Trophoblast cell (in vitro differentiated cells and primary cell): ENCODE results near the gene SPIRE1.

Experiments used
- DNase-seq, 2 donors: peaks; one replicate each; pipeline ENCODE4 v3.0.0-alpha.2; 2016
- H2AFZ ChIP-seq: 2 replicates; pipeline ENCODE4 v1.6.1; 2013; ENCODE audit warnings: low read length, moderate library complexity, mild to moderate bottlenecking; ENCODE audit not compliant: insufficient read depth, poor library complexity
- H2AK5ac ChIP-seq: 2 replicates; pipeline ENCODE4 v1.6.1; 2013; ENCODE audit warnings: mild to moderate bottlenecking, low read length
- H2BK120ac ChIP-seq: 2 replicates; pipeline ENCODE4 v1.6.1; 2013; ENCODE audit warnings: low read length, mild to moderate bottlenecking, moderate library complexity; ENCODE audit not compliant: insufficient read depth, poor library complexity
- H2BK12ac ChIP-seq: 2 replicates; pipeline ENCODE4 v1.6.1; 2013; ENCODE audit warnings: mild to moderate bottlenecking, low read length, moderate library complexity
- H2BK5ac ChIP-seq: 2 replicates; pipeline ENCODE4 v1.6.1; 2013; ENCODE audit warnings: low read length, low read depth, moderate library complexity, mild to moderate bottlenecking; ENCODE audit not compliant: poor library complexity
- H3K14ac ChIP-seq: 2 replicates; pipeline ENCODE4 v1.6.1; 2013; ENCODE audit warnings: mild to moderate bottlenecking, low read length
- H3K18ac ChIP-seq: 2 replicates; pipeline ENCODE4 v1.6.1; 2013; ENCODE audit warnings: mild to moderate bottlenecking, low read length
- H3K23ac ChIP-seq: 2 replicates; pipeline ENCODE4 v1.6.1; 2013; ENCODE audit warnings: low read length
- H3K27ac ChIP-seq: 2 replicates; pipeline ENCODE4 v1.5.1; 2013; ENCODE audit warnings: low read depth, mild to moderate bottlenecking, inconsistent platforms, low read length, moderate library complexity
- H3K27me3 ChIP-seq: 2 replicates; pipeline ENCODE4 v1.6.1; 2013; ENCODE audit warnings: inconsistent platforms, mild to moderate bottlenecking, low read length, moderate library complexity; ENCODE audit not compliant: insufficient read depth
- H3K36me3 ChIP-seq, 2 experiments: 1 replicate in 1 of 2; 2 replicates in 1 of 2; pipeline ENCODE4 v1.6.1; 2013; ENCODE audit warnings: low read length in 2 of 2, mild to moderate bottlenecking in 2 of 2, moderate library complexity in 1 of 2; ENCODE audit not compliant: insufficient read depth in 2 of 2, control insufficient read depth in 1 of 2
- H3K4ac ChIP-seq: 2 replicates; pipeline ENCODE4 v1.6.1; 2013; ENCODE audit warnings: low read depth, mild to moderate bottlenecking, low read length, moderate library complexity
- H3K4me1 ChIP-seq, 2 experiments: 1 replicate in 1 of 2; 2 replicates in 1 of 2; pipeline ENCODE4 v1.6.1; 2013; ENCODE audit warnings: low read length in 2 of 2, mild to moderate bottlenecking in 2 of 2, moderate library complexity in 1 of 2; ENCODE audit not compliant: insufficient read depth in 2 of 2, control insufficient read depth in 1 of 2
- H3K4me2 ChIP-seq: 2 replicates; pipeline ENCODE4 v1.6.1; 2013; ENCODE audit warnings: inconsistent platforms, mild to moderate bottlenecking, low read length, moderate library complexity
- H3K4me3 ChIP-seq: 2 replicates; pipeline ENCODE4 v1.5.1; 2013; ENCODE audit warnings: mild to moderate bottlenecking, low read depth, low read length, inconsistent platforms
- H3K79me1 ChIP-seq: one replicate; pipeline ENCODE4 v1.6.1; 2013; ENCODE audit warnings: low read length
- H3K79me2 ChIP-seq: 2 replicates; pipeline ENCODE4 v1.6.1; 2013; ENCODE audit warnings: low read length, mild to moderate bottlenecking; ENCODE audit not compliant: control insufficient read depth, insufficient read depth, poor library complexity
- H3K9ac ChIP-seq: 2 replicates; pipeline ENCODE4 v1.6.1; 2013; ENCODE audit warnings: mild to moderate bottlenecking, low read length
- H3K9me3 ChIP-seq: 2 replicates; pipeline ENCODE4 v1.6.1; 2013; ENCODE audit warnings: low read depth, mild to moderate bottlenecking, control low read depth, inconsistent platforms, low read length; ENCODE audit not compliant: insufficient read depth
- H4K12ac ChIP-seq: 2 replicates; pipeline ENCODE4 v1.6.1; 2013; ENCODE audit warnings: low read depth, mild to moderate bottlenecking, low read length, moderate library complexity
- H4K8ac ChIP-seq: 2 replicates; pipeline ENCODE4 v1.6.1; 2013; ENCODE audit warnings: low read depth, mild to moderate bottlenecking, low read length, moderate library complexity
- H4K91ac ChIP-seq: one replicate; pipeline ENCODE4 v1.6.1; 2013; ENCODE audit warnings: low read depth, mild to moderate bottlenecking, low read length, moderate library complexity
- WGBS: extraction: QIAGEN DNeasy Blood & Tissue Kit; methylation state at CpG from one replicate; pipeline ENCODE4 v1.1.7; 2013; ENCODE audit warnings: missing lambda C conversion rate; ENCODE audit not compliant: insufficient read length, insufficient coverage; ENCODE audit errors: extremely low coverage; 5-methylcytosine and 5-hydroxymethylcytosine counted together

SPIRE1 gene

DNA sequence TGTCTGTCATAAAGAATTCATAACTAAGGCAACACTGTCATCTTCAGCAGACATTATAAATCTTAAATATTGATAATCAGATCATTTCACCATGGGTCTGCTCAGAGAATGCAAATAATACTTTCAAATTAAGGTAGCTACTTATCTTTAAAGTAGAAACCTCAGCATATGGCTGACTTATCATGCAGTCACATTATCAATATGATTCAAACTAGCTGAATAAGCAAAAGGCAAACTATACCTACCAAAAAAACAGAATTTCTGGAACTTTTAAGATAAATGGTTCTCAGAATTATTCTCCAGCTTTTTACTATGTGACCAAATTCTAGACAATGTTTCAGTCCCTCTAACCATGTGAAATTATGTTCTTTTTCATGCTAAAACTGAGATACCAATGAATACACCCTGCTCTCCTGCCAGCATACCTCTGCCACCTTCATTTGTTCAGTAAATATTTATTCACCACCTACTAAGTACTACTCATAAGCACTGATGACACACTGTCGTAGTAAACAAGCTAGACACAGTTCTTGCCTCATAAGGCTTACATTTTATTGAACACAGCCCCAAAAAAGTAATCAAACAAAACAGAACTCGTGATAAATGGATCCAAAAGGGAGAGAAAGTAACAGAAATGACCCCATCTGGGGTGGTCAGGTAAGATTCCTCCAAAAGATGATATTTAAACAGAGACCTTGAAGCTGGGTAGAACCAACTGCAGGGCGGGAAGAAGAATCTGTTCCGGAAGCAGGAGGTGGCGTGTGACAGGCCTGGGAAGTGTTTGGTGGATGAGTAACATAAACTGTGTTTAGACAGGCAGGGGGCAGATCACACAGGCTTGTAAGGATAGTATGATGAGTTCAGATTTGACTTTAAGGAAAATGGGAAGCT lies 17.7 kb downstream of the SPIRE1 start:
- Histone ChIP-seq H3K14ac (no peak overlapping the region), H3K4me3 (no peak overlapping the region), H3K18ac (no peak overlapping the region), H2AK5ac (no peak overlapping the region), H3K36me3 (no peaks in the 10 kb centered on the region), H3K27me3 (no peaks in the 10 kb centered on the region), H4K12ac (no peak overlapping the region), H3K23ac (no peak overlapping the region), H3K4me2 (no peak overlapping the region), H2BK120ac (no peak overlapping the region), H2BK12ac (no peak overlapping the region), H3K9me3 (no peaks in the 10 kb centered on the region), H2BK5ac (no peak overlapping the region), H2AFZ (no peak overlapping the region), H3K27ac (no peak overlapping the region), H4K8ac (no peak overlapping the region), H3K79me1 (no peaks in the 10 kb centered on the region), H4K91ac (no peak overlapping the region), H3K4ac (no peak overlapping the region), H3K4me1 (peaks cover 3% of the 10 kb centered on the region in 2 experiments), H3K9ac (no peak overlapping the region), H3K79me2 (no peaks in the 10 kb centered on the region)
- peak; percentile 14 to 48 for DNase-seq
- WGBS: no CpG with 5 or more reads among the region's 5 CpGs

DNA sequence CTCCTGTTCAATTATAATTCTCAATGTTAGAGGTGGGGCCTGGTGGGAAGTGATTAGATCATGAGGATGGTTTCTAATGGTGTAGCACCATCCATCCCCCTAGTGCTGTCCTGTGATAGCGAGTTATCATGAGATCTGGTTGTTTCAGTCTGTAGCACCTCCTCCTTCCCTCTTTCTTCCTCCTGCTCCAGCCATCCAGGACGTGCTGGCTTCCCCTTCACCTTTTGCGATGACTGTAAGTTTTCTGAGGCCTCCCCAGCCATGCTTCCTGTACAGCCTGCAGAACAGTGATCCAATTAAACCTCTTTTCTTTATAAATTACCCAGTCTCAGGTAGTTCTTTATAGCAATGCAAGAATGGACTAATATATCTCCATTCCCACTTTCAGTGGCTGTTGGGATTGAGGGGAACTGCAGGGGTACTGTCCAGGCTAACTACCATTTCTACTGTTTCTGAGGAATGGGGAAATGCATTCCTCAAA lies 19.2 kb downstream of the SPIRE1 start:
- no peak overlapping the region for H3K4me3 ChIP-seq
- H3K4me2 ChIP-seq: no peak overlapping the region
- H2BK12ac ChIP-seq: no peak overlapping the region
- no peak overlapping the region for H2AK5ac ChIP-seq
- no peak overlapping the region for H4K8ac ChIP-seq
- no peaks in the 10 kb centered on the region for H3K79me2 ChIP-seq
- no CpG with 5 or more reads among the region's 3 CpGs for WGBS
- H3K9ac ChIP-seq: no peak overlapping the region
- peaks cover 3% of the 10 kb centered on the region in 2 experiments for H3K4me1 ChIP-seq
- no peaks in the 10 kb centered on the region for H3K9me3 ChIP-seq
- no peaks in the 10 kb centered on the region for H3K79me1 ChIP-seq
- no peak overlapping the region for H3K27ac ChIP-seq
- no peak overlapping the region for H4K91ac ChIP-seq
- H3K4ac ChIP-seq: no peak overlapping the region
- no peak overlapping the region for H2BK120ac ChIP-seq
- no peak overlapping the region for H3K14ac ChIP-seq
- H3K36me3 ChIP-seq: no peaks in the 10 kb centered on the region
- H3K18ac ChIP-seq: no peak overlapping the region
- no peak overlapping the region for H3K23ac ChIP-seq
- H2BK5ac ChIP-seq: no peak overlapping the region
- DNase-seq: no peak
- H3K27me3 ChIP-seq: no peaks in the 10 kb centered on the region
- H2AFZ ChIP-seq: no peak overlapping the region
- H4K12ac ChIP-seq: no peak overlapping the region

DNA sequence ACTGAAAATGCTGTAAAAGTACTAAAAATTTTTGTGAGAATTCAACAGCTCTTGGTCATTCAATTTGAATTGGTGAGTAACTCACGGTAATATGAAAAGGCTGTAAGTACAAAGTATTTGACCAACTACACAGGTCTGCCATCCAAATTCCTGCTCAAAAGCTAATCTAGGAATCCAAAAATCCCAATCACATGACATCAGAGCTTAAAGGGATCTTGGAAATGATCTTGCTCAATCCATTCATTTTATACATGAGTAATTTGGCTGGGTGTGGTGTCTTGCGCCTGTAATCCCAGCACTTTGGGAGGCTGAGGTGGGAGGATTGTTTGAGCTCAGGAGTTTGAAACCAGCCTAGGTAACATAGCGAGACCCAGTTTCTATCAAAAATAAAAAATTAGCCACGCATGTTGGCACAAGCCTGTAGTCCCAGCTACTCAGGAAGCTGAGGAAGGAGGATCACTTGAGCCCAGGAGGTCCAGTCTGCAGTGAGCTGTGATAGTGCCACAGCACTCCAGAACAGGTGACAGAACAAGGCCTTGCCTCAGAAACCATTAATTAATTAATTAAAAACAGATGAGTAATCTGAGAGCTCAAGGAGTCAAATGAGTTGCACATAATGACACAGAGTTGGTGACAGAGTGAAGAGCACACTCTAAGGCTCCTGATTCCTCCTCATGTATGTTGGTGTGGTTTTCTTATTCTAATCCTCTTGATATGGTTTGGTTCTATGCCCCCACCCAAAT lies 19.8 kb downstream of the SPIRE1 start:
- no CpG with 5 or more reads among the region's 4 CpGs for WGBS
- peaks cover 3% of the 10 kb centered on the region in 2 experiments for H3K4me1 ChIP-seq

DNA sequence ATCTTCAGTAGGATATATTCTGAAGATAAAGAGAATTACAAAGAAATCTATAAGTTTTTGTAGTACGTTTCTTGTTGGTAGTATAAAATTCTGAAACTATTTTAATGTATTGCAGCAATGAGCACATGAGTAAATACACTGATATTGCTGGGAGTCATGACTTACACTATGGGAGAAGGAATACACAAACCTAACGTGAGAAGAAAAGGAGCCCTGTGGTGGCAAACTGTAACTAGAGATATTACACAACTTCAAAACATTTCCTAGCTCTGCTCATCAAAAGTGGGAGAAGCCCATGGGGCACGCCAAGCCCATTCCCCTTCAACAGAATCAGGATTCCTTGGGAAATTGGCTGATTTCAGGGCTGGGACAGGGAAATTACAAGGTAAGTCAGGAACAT lies 20.5 kb downstream of the SPIRE1 start:
- no peak overlapping the region for H2AFZ ChIP-seq
- H2BK5ac ChIP-seq: no peak overlapping the region
- H3K4me3 ChIP-seq: no peak overlapping the region
- H3K27ac ChIP-seq: no peak overlapping the region
- DNase-seq: no peak
- H3K23ac ChIP-seq: no peak overlapping the region
- no peaks in the 10 kb centered on the region for H3K79me1 ChIP-seq
- no CpG with 5 or more reads among the region's 3 CpGs for WGBS
- H3K27me3 ChIP-seq: no peaks in the 10 kb centered on the region
- H3K14ac ChIP-seq: no peak overlapping the region
- no peaks in the 10 kb centered on the region for H3K79me2 ChIP-seq
- peaks cover 3% of the 10 kb centered on the region in 2 experiments for H3K4me1 ChIP-seq
- H2BK120ac ChIP-seq: no peak overlapping the region
- H4K12ac ChIP-seq: no peak overlapping the region
- H4K91ac ChIP-seq: no peak overlapping the region
- H2AK5ac ChIP-seq: no peak overlapping the region
- H3K9me3 ChIP-seq: no peaks in the 10 kb centered on the region
- H2BK12ac ChIP-seq: no peak overlapping the region
- H3K4me2 ChIP-seq: no peak overlapping the region
- H3K36me3 ChIP-seq: no peaks in the 10 kb centered on the region
- no peak overlapping the region for H4K8ac ChIP-seq
- H3K9ac ChIP-seq: no peak overlapping the region
- H3K18ac ChIP-seq: no peak overlapping the region
- no peak overlapping the region for H3K4ac ChIP-seq

More for the DNA sequence above, 19.8 kb downstream of the SPIRE1 start:
- no peaks in the 10 kb centered on the region for H3K27me3 ChIP-seq
- no peak overlapping the region for H4K12ac ChIP-seq
- no peak overlapping the region for H3K23ac ChIP-seq
- H2BK120ac ChIP-seq: no peak overlapping the region
- no peaks in the 10 kb centered on the region for H3K79me1 ChIP-seq
- H2BK12ac ChIP-seq: no peak overlapping the region
- H3K14ac ChIP-seq: no peak overlapping the region
- no peak overlapping the region for H2AFZ ChIP-seq
- no peak overlapping the region for H3K4me2 ChIP-seq
- no peak overlapping the region for H2AK5ac ChIP-seq
- H3K18ac ChIP-seq: no peak overlapping the region
- DNase-seq: peak; percentile 45 to 89
- no peaks in the 10 kb centered on the region for H3K79me2 ChIP-seq
- no peaks in the 10 kb centered on the region for H3K36me3 ChIP-seq
- H3K9me3 ChIP-seq: no peaks in the 10 kb centered on the region
- no peak overlapping the region for H3K4me3 ChIP-seq
- no peak overlapping the region for H3K27ac ChIP-seq
- no peak overlapping the region for H4K8ac ChIP-seq
- H4K91ac ChIP-seq: no peak overlapping the region
- no peak overlapping the region for H3K4ac ChIP-seq
- H2BK5ac ChIP-seq: no peak overlapping the region
- H3K9ac ChIP-seq: no peak overlapping the region
